Esophagus squamous epithelium (tissue), 4 donors: ENCODE results near the gene STON2.

ENCODE experiments used
- POLR2A ChIP-seq, 4 donors: fragments of 450-650 bp; IDR thresholded peaks; one replicate each; pipeline ENCODE4 v1.6.1; 2017; ENCODE audit warnings: antibody characterized with exemption in 4 of 4, mild to moderate bottlenecking in 4 of 4, moderate library complexity in 3 of 4
- TF ChIP-seq, protein P1 (sequence below), 6 experiments: fragments of 450-650 bp in 4 of 6; fragments of 200-600 bp in 2 of 6; sonication (generic) in 2 of 6; IDR thresholded peaks; one replicate each; pipeline ENCODE4 v1.5.1; 2016 to 2019; ENCODE audit warnings: antibody characterized with exemption in 6 of 6, mild to moderate bottlenecking in 4 of 6, moderate library complexity in 4 of 6

DNA sequence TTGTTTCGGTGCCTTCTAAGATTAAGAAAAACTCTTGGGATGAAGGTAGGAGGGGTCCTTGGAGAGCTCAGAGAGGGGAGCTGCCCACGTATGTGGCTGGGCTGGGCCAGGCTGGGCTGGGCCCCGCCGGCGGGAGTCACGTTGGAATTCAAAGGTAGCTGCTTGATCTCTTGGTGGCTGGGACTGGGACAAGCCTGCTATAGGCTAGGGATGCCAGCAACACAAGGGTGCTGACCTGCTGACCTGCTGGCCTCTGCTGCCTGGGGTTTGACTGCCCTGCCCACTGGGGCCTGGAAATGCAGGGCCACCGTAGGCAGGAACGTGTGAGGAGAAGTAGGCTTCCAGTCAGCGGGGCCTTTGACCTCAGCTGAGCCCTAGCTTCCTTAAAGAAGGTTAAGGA is 126.6 kb downstream of the STON2 start:
- TF ChIP-seq, protein P1, sequence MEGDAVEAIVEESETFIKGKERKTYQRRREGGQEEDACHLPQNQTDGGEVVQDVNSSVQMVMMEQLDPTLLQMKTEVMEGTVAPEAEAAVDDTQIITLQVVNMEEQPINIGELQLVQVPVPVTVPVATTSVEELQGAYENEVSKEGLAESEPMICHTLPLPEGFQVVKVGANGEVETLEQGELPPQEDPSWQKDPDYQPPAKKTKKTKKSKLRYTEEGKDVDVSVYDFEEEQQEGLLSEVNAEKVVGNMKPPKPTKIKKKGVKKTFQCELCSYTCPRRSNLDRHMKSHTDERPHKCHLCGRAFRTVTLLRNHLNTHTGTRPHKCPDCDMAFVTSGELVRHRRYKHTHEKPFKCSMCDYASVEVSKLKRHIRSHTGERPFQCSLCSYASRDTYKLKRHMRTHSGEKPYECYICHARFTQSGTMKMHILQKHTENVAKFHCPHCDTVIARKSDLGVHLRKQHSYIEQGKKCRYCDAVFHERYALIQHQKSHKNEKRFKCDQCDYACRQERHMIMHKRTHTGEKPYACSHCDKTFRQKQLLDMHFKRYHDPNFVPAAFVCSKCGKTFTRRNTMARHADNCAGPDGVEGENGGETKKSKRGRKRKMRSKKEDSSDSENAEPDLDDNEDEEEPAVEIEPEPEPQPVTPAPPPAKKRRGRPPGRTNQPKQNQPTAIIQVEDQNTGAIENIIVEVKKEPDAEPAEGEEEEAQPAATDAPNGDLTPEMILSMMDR (IDR thresholded peaks at IDR 0.05) = no peak
- no peak for TF ChIP-seq POLR2A (IDR thresholded peaks at IDR 0.05)
